ENCODE results near the gene DIAPH2. TPM values are rescaled to one million over a fixed set of nuclear protein-coding genes. Genes with fewer than 3 reads are reported as not detected.
A peak's percentile ranks its signal among the peaks of the same experiment; 100 is the strongest.
"Not testable (repeated sequence)": the region's sequence is repeated elsewhere in the genome, so short reads cannot be mapped to it uniquely, and the experiment has no call there.

Gene DIAPH2
- total RNA-seq, 1 experiment from 2014 or later: 0.10 TPM

- DNase-seq (ENCODE audit: low read depth): no peak
Observed at GRCh38 chrX:97380200-97380599, 695.6 kb downstream of the DIAPH2 start.

DNA sequence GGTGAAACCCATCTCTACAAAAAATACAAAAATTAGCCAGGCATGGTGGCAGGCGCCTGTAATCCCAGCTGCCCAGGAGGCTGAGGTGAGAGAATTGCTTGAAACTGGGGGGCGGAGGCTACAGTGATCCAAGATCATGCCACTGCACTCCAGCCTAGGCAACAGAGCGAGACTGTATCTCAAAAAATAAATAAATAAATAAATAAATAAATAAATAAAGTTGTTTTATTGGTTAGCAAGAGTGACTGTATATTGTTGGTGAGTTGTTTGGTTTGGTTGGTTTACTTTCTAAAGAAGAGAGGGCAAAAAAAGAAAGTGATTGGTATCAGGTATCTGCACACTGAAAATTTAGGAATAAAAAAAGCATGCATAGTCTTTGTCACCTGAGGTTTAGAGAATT lies 700.0 kb downstream of the DIAPH2 start:
- no peak for DNase-seq (ENCODE audit: low read depth)

DNA sequence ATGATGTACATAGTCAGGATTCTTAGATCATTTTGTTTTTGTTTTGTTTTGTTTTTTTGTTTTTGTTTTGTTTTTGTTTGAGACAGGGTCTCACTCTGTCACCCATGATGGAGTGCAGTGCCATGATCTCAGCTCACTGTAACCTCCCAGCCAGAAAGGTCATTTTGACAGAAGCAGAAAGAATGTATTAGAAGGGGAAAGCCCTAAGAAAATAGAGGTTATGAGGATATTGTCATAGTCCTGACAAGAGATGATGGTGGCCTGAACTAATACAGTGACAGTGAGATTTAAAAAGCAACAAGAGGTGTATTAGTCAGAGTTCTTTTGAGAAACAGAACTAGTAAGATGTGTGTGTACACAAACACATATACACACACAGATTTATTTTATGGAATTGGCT lies 702.4 kb downstream of the DIAPH2 start:
- no peak for DNase-seq (ENCODE audit: low read depth)

- DNase-seq (ENCODE audit: low read depth): peak; percentile 72
Observed at GRCh38 chrX:97389761-97390192, 705.1 kb downstream of the DIAPH2 start.

DNA sequence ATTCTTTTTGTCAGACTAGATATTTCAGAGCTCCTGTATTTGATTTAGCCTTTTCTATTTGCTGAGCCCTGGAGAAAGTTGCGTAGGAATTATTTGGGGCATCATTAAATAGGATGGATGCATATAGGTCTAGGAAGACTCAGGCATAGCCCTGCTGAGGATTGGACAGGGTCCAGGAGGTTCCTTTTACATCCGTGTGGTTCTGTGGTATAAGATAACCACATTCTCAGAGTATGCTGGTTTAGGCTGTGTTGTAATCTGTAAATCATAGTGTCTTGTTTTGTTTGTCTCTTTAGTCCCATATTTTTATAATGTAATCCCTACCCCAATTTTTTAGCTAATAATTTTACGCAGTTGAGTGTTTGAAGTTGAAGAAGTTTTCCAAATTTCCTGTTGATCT lies 712.7 kb downstream of the DIAPH2 start:
- no peak for DNase-seq (ENCODE audit: low read depth)

DNA sequence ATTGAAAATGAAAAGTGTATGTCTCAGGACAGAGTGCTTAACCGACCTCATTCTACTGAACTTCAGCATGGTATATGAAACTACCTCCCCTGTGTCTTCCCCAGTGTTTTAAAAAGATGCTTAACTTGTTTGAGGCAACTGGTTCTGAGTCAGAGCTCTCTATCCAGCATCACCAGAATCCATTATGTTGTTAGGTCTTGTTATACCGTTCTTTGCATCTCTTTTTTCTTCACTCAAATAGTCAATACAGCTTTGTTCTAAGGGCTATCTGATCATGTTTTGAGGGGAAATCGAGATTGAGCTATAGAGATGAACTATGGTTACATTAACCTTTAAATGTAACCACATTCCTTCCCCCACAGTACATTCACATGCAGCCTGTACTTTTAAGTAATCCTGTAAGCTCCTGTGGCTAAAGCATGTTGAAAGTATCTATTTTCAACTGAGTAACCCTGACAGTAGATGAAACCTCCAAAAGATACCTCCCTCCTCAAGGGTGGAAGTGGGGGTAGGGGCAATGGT lies 713.4 kb downstream of the DIAPH2 start:
- no peak for DNase-seq (ENCODE audit: low read depth)

DNA sequence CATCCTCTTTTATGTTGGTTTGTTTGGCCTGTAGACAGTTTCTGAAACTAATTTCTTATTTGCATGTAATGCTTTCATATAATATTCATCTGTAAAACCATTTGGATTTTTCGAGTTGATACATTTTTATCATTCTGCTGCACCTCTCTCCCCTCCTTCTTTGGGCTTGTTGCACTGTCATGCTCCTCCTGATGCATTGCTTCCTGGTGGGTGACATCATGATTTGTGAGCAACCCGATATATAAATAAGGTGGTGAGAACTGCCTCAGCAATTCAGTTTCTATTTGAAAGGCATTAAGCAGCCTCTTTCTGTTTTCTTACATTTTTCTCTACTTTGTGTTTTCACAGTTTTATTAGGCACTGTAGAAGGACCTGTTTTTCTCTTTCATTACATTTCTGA lies 714.8 kb downstream of the DIAPH2 start:
- peak; percentile 61 for DNase-seq (ENCODE audit: low read depth)

DNA sequence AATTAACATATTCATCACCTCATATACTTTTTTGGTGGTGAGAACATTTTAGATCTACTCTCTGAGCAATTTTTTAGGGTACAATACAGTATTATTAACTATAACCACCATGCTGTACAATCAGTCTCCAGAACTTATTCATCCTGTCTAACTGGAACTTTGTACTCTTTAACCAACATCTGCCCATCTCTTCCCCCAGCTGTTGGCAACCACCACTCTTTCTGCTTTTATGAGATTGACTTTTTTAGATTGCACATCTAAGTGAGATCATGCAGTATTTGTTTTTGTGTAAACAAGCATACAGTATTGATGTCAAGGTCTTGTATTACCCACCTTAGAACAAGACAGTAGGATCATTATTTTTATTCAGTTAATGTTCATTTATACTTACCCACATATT lies 715.9 kb downstream of the DIAPH2 start:
- no peak for DNase-seq (ENCODE audit: low read depth)

- no peak for DNase-seq (ENCODE audit: low read depth)
Observed at GRCh38 chrX:97401154-97401553, 716.5 kb downstream of the DIAPH2 start.

- DNase-seq (ENCODE audit: low read depth): no peak
Observed at GRCh38 chrX:97401586-97402136, 717.0 kb downstream of the DIAPH2 start.

- DNase-seq (ENCODE audit: low read depth): no peak
Observed at GRCh38 chrX:97402333-97402732, 717.7 kb downstream of the DIAPH2 start.

GRCh38 chrX:97402903-97403302 lies 718.3 kb downstream of the DIAPH2 start:
- DNase-seq (ENCODE audit: low read depth): no peak

GRCh38 chrX:97405031-97405660 lies 720.5 kb downstream of the DIAPH2 start:
- no peak for DNase-seq (ENCODE audit: low read depth)

DNA sequence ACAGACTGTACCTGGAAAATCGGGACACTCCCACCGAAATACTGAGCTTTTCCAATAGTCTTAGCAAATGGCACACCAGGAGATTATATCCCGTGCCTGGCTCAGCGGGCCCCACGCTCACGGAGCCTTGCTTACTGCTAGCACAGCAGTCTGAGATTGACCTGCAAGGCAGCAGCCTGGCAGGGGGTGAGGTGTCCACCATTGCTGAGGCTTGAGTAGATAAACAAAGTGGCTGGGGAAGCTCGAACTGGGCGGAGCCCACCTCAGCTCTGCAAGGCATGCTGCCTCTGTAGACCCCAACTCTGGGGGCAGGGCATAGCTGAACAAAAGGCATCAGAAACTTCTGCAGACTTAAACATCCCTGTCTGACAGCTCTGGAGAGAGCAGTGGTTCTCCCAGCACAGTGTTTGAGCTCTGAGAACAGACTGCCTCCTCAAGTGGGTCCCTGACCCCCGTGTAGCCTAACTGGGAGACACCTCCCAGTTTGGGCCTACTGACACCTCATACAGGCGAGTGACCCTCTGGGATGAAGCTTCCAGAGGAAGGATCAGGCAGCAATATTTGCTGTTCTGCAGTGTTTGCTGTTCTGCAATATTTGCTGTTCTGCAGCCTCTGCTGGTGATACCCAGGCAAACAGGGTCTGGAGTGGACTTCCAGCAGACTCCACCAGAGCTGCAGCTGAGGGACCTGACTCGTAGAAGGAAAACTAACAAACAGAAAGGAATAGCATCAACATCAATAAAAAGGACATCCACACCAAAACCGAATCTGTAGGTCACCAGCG lies 725.2 kb downstream of the DIAPH2 start:
- DNase-seq (ENCODE audit: low read depth): not testable (repeated sequence)

DNA sequence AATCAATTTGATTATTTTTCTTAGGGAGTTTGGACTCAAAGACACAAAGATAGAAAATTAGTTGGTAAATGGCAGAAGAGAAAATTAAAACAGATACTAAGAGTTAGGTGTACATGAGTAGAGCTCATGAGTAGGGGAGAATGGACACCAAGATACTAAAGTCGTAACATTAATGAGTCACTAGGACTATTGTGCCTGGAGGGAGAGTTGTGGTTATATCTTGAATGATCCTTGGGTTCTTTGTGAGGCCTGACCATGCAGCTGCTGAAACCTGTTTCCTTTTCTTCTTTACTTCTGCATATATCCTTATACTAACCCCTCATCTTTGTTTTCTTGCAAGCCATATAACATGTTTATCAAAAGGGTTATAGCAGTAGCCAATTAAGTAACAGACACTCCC lies 731.8 kb downstream of the DIAPH2 start:
- peak; percentile 52 for DNase-seq (ENCODE audit: low read depth)

- no peak for DNase-seq (ENCODE audit: low read depth)
Observed at GRCh38 chrX:97429101-97429500, 744.5 kb downstream of the DIAPH2 start.

DNA sequence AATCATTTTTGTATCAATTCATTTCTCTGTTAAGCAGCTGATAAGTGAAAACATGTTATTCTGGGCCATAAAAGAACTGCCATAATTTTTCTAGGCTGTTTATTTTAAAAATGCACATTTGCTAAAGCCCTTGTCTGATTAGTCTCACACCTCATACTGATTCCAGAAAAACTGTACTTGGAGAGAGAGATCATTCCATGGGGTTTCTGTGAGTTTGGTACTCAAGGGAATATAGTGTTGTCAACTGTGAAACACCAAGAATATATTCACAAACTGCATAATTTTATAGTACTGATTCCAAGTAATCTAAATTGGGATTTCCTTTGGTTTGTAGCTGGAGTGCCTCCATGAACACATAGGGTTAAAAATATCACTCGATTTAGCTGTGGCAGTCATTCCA lies 746.6 kb downstream of the DIAPH2 start:
- DNase-seq (ENCODE audit: low read depth): no peak

DNA sequence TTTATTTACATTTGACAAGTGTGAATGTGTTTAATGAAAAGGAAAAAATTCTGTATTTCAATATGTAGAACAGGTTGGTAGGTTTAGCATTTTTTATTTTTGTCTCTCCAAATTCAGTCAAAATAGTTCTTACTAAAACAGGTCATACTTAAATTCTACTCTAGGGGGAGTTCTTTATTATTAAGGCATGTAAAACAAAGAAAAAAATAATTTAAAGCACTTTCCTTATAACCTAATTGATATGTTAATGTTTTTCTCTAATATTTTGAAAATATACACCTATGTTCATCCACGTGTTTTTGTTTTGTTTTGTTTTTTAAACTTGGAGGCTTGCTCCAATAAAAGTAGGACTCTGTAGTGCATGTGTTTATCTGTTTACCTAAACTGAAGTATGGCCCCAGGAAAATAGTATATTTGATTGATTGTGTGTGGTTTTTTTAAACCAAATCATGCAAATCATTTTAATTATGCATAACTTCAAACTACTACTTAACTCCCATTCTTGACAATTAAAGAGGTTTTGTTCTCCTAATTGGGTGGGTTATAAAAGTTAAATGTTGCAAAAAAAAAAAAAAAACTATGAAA lies 761.7 kb downstream of the DIAPH2 start:
- no peak for DNase-seq (ENCODE audit: low read depth)

- DNase-seq (ENCODE audit: low read depth): no peak
Observed at GRCh38 chrX:97447306-97447705, 762.7 kb downstream of the DIAPH2 start.

DNA sequence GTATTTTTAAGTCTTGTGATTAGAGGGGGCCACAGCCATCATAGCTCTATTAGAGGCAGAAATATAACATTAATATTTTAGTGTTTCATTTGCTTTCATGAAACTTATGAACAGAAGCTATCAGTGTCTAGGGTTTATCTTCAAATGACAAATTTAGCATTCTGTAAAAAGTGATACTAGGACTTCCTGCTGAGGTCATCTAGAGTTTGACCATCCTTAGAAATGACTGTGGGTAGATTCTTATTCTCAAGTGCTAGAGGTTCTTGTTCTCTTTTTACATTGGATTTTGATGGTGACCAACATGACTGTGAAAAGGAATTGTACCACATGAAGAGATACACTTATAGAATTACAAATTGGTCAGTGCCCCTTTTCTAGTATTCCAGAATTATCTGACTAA lies 767.6 kb downstream of the DIAPH2 start:
- no peak for DNase-seq (ENCODE audit: low read depth)

DNA sequence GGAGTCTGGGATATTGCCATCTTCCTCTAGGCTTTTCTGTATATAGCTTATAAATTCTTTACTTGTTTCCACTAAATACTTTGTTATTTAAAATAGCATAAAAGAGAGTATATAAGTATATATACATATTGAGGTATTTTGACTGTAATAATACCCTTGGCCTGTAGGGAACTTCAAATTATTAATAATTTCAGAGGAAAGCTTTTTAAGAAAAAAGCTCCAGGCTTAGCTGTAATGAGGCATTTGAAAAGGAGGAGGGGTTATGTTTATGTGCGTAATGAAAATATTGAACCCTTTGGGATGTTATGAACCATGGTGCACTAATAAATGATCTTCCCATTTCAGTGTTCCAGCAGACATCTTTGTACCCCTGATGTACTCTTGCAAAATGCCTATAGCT lies 777.1 kb downstream of the DIAPH2 start:
- DNase-seq (ENCODE audit: low read depth): no peak

DNA sequence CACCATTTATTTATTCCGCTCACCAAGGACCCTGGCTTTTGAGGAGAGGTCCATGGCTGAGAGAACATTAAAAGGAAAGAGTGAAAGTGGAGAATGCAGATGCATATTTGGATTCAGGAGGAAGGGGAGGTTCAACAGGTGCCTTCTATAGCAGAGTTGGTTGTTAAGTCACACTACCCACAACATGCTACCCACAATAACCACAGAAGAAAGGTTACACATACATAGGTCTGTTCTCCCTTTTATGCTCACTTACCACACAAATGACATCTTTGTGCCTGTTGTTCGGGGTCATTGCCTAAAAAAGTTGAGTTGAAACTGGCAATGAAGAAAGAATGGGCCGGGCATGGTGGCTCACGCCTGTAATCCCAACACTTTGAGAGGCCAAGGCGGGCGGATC lies 786.4 kb downstream of the DIAPH2 start:
- no peak for DNase-seq (ENCODE audit: low read depth)

- no peak for DNase-seq (ENCODE audit: low read depth)
Observed at GRCh38 chrX:97474933-97475332, 790.3 kb downstream of the DIAPH2 start.
